Measurements from ENCODE around the gene MAP1LC3C. TPM values are rescaled to one million over a fixed set of nuclear protein-coding genes. Genes with fewer than 3 reads are reported as not detected.
A peak's percentile ranks its signal among the peaks of the same experiment; 100 is the strongest.

The MAP1LC3C gene
- total RNA-seq, 1 experiment from 2014 or later, result not detected

DNA sequence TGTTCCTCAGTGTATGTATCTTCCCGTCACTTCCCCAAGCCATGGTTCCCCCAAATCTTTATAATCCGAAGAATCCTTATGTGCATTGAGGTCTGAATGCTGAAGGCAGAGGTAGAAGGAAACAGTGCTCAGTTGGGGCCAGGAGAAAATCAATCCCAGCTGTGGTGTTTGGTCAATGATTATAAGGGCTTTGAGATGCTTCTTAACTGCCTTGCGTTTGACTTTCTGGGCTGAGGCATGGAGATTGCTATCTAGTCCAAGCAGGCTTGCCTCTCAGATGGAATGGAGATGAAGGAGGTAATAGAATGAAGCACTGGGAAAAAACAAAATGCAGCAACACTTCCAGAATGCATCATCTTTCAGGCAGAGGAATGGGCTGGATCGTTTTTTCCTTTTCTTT, 3.6 kb upstream of the MAP1LC3C start:
- H3K4me3 ChIP-seq (ENCODE audit: low read depth, low read length, poor library complexity, severe bottlenecking), result no peak overlapping the region
- intact Hi-C loops (cut with micrococcal nuclease; ENCODE audit: unreplicated experiment), result no loop called here
- CTCF ChIA-PET, result no interaction called here

DNA sequence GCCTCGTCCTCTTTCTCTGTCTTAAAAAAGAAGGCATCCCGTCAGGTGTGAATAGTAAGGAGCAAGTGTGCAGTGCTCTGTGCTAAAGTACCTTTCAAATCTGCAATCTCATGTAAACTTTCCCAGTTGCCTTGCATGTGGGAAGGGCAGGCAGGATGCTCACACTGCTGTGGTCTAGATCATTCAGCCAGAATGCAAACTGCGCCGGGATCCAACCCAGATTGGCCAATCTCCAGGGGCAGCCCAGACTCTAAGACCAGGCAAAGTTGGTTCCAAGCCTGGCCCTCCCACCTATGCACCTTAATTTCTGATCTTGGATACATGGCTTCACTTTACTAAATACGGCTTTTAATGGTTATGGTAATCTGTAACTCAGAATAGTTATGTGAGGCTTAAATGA, 3.2 kb upstream of the MAP1LC3C start:
- CTCF ChIA-PET, result no interaction called here
- POLR2A ChIA-PET (ENCODE audit: low non-redundant PET), result no interaction called here
- H3K36me3 ChIP-seq (ENCODE audit: insufficient read depth, low read length, poor library complexity, severe bottlenecking), result no peaks in the 10 kb centered on the region
- H3K27me3 ChIP-seq (replicated peaks; ENCODE audit: insufficient read depth, low read depth, low read length, poor library complexity), result no peaks in the 10 kb centered on the region
- no peak overlapping the region for H3K4me3 ChIP-seq (ENCODE audit: low read depth, low read length, poor library complexity, severe bottlenecking)
- BruUV-seq (replicated peaks), result no TSS peak
- H3K4me1 ChIP-seq (ENCODE audit: insufficient read depth, low read length, poor library complexity, severe bottlenecking), result no peaks in the 10 kb centered on the region
- intact Hi-C loops (cut with micrococcal nuclease; ENCODE audit: unreplicated experiment), result no loop called here
- TF ChIP-seq EZH2 (IDR thresholded peaks at IDR 0.05; ENCODE audit: borderline replicate concordance, low read depth, low read length, poor library complexity, severe bottlenecking), result no peak
- H3K9me3 ChIP-seq (ENCODE audit: low read depth, low read length, poor library complexity, severe bottlenecking), result no peaks in the 10 kb centered on the region
- no peak for DNase-seq (ENCODE audit: low spot score)
- H3K27ac ChIP-seq (ENCODE audit: low read depth, low read length, poor library complexity, severe bottlenecking), result no peak overlapping the region

More for the DNA sequence above, 3.6 kb upstream of the MAP1LC3C start:
- H3K27ac ChIP-seq (ENCODE audit: low read depth, low read length, poor library complexity, severe bottlenecking), result no peak overlapping the region
- no TSS peak for BruUV-seq (replicated peaks)
- TF ChIP-seq EZH2 (IDR thresholded peaks at IDR 0.05; ENCODE audit: borderline replicate concordance, low read depth, low read length, poor library complexity, severe bottlenecking) (no peak), CTCF (conservative IDR thresholded peaks at IDR 0.05; ENCODE audit: low read depth, low read length) (no peak)
- no peak for DNase-seq (ENCODE audit: low spot score)
- no peaks in the 10 kb centered on the region for H3K27me3 ChIP-seq (replicated peaks; ENCODE audit: insufficient read depth, low read depth, low read length, poor library complexity)
- POLR2A ChIA-PET (ENCODE audit: low non-redundant PET), result no interaction called here
- no peaks in the 10 kb centered on the region for H3K36me3 ChIP-seq (ENCODE audit: insufficient read depth, low read length, poor library complexity, severe bottlenecking)
- no peaks in the 10 kb centered on the region for H3K4me1 ChIP-seq (ENCODE audit: insufficient read depth, low read length, poor library complexity, severe bottlenecking)
- H3K9me3 ChIP-seq (ENCODE audit: low read depth, low read length, poor library complexity, severe bottlenecking), result no peaks in the 10 kb centered on the region

GRCh38 chr1:242000434-242000833, 1.5 kb upstream of the MAP1LC3C start:
- Histone ChIP-seq H3K27ac (ENCODE audit: low read depth, low read length, poor library complexity, severe bottlenecking) (no peak overlapping the region), H3K36me3 (ENCODE audit: insufficient read depth, low read length, poor library complexity, severe bottlenecking) (no peaks in the 10 kb centered on the region), H3K4me3 (ENCODE audit: low read depth, low read length, poor library complexity, severe bottlenecking) (no peak overlapping the region), H3K27me3 (replicated peaks; ENCODE audit: insufficient read depth, low read depth, low read length, poor library complexity) (no peaks in the 10 kb centered on the region), H3K9me3 (ENCODE audit: low read depth, low read length, poor library complexity, severe bottlenecking) (no peaks in the 10 kb centered on the region), H3K4me1 (ENCODE audit: insufficient read depth, low read length, poor library complexity, severe bottlenecking) (no peaks in the 10 kb centered on the region)
- ChIA-PET POLR2A (ENCODE audit: low non-redundant PET) (no interaction called here), CTCF (no interaction called here)
- TF ChIP-seq CTCF (conservative IDR thresholded peaks at IDR 0.05; ENCODE audit: low read depth, low read length) (no peak), EZH2 (IDR thresholded peaks at IDR 0.05; ENCODE audit: borderline replicate concordance, low read depth, low read length, poor library complexity, severe bottlenecking) (no peak)
- intact Hi-C loops (cut with micrococcal nuclease; ENCODE audit: unreplicated experiment), result no loop called here
- no TSS peak for BruUV-seq (replicated peaks)
- no peak for DNase-seq (ENCODE audit: low spot score)

- Histone ChIP-seq H3K4me3 (ENCODE audit: low read depth, low read length, poor library complexity, severe bottlenecking) (peak overlapping the region; percentile 33), H3K4me1 (ENCODE audit: insufficient read depth, low read length, poor library complexity, severe bottlenecking) (no peaks in the 10 kb centered on the region), H3K9me3 (ENCODE audit: low read depth, low read length, poor library complexity, severe bottlenecking) (no peaks in the 10 kb centered on the region), H3K36me3 (ENCODE audit: insufficient read depth, low read length, poor library complexity, severe bottlenecking) (no peaks in the 10 kb centered on the region), H3K27me3 (replicated peaks; ENCODE audit: insufficient read depth, low read depth, low read length, poor library complexity) (no peaks in the 10 kb centered on the region), H3K27ac (ENCODE audit: low read depth, low read length, poor library complexity, severe bottlenecking) (no peak overlapping the region)
- BruUV-seq (replicated peaks), result no TSS peak
- DNase-seq (ENCODE audit: low spot score), result peak; percentile 46
- ChIA-PET POLR2A (ENCODE audit: low non-redundant PET) (no interaction called here), CTCF (interaction anchor here (0.9 kb wide), 1 partner anchor 48 kb away, joined by 3 read pairs; no protein-coding TSS in a partner anchor)
- intact Hi-C loops (cut with micrococcal nuclease; ENCODE audit: unreplicated experiment), result no loop called here
- TF ChIP-seq CTCF (conservative IDR thresholded peaks at IDR 0.05; ENCODE audit: low read depth, low read length) (peak; percentile 68), EZH2 (IDR thresholded peaks at IDR 0.05; ENCODE audit: borderline replicate concordance, low read depth, low read length, poor library complexity, severe bottlenecking) (no peak)
Measured at GRCh38 chr1:241998412-241998921, 431 bp downstream of the MAP1LC3C start.

Data from A673 (cell line).